Measurements from ENCODE around the gene MAP3K14. TPM values are rescaled to one million over a fixed set of nuclear protein-coding genes. Genes with fewer than 3 reads are reported as not detected.

Gene MAP3K14
- total and polyA plus RNA-seq, 2 of the 4 experiments (the other 2 are of a cell fraction) = 4.1 to 21.7 TPM

DNA sequence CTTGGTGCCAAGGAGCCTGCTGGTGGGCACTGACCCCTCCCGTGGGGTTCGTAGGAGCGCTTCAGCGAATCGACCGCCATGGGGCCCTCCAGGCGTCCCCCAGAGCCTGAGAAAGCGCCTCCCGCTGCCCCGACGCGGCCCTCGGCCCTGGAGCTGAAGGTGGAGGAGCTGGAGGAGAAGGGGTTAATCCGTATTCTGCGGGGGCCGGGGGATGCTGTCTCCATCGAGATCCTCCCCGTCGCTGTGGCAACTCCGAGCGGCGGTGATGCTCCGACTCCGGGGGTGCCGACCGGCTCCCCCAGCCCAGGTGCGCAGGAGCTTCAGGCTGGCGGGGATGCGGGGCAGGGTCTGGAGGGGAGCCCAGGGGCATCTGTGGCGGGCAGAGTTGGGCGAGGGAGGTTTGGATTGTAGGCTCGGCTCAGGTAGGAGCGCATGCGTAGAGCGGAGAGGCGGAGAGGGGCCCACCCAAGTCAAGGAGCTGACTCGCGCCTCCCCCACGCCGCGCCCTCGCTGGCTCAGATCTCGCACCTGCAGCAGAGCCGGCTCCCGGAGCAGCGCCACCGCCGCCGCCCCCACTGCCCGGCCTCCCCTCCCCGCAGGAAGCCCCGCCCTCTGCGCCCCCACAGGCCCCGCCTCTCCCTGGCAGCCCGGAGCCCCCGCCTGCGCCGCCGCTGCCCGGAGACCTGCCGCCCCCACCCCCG lies 75.3 kb downstream of the MAP3K14 start (continued):
- TF ChIP-seq CEBPB (IDR thresholded peaks at IDR 0.05; ENCODE audit: low read depth, low read length) = no peak

DNA sequence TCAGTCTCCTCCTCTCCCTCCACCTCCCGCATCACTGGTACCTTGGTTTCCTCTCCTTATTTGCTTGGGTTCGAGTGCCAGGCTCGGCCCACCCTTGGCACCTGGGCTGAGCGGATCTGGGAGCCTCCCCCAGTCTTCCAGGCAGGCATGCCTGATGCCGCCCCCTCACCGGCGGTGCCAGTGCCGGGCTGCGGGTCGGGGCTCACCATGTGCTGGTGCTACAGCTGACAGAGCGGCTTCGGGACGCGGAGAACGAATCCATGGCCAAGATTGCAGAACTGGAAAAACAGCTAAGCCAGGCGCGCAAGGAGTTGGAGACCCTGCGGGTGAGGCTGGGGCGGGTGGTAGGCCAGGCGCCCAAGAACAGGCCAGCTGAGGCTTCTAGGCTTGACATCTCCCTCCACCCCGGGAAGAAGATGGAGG lies 75.9 kb downstream of the MAP3K14 start:
- BruUV-seq (replicated peaks) = no TSS peak
- Histone ChIP-seq H3K56ac (ENCODE audit: extremely low read depth, insufficient read depth, low read length) (no peak overlapping the region), H3K36me3 (ENCODE audit: control insufficient read depth, insufficient read depth, low read length) (peaks cover 14% of the 10 kb centered on the region; the same call in 1 of the 2 replicates), H3K79me1 (ENCODE audit: low read depth in 1 of 2, low read length in 2 of 2) (no peaks in the 10 kb centered on the region), H2AK5ac (ENCODE audit: low read depth, low read length) (no peak overlapping the region), H3K9me1 (ENCODE audit: insufficient read depth, low read length) (0 out of 2 replicates have a peak, but pooled peaks cover 2% of the 10 kb centered on the region), H3K27me3 (ENCODE audit: control insufficient read depth, insufficient read depth, low read length) (peaks cover 4% of the 10 kb centered on the region; the same call in 1 of the 2 replicates), H3K9ac (ENCODE audit: low read depth, low read length) (no peak overlapping the region), H2BK120ac (ENCODE audit: low read depth, low read length) (no peak overlapping the region), H3K9me3 (ENCODE audit: control insufficient read depth, insufficient read depth, low read length) (no peaks in the 10 kb centered on the region), H2BK15ac (ENCODE audit: low read depth, low read length) (no peak overlapping the region), H4K20me1 (ENCODE audit: insufficient read depth, low read length) (no peaks in the 10 kb centered on the region), H3K4me2 (ENCODE audit: low read depth, low read length) (no peak overlapping the region), H3K4me1 (ENCODE audit: control insufficient read depth, insufficient read depth, low read length) (peaks cover 4% of the 10 kb centered on the region; the same call in 1 of the 2 replicates), H2AK9ac (replicated peaks; ENCODE audit: low read depth, low read length, poor library complexity) (peak overlapping the region; percentile 72), H4K91ac (ENCODE audit: insufficient read depth, low read depth, low read length) (no peak overlapping the region), H3K4ac (ENCODE audit: low read depth, low read length) (no peak overlapping the region), H3K27ac (ENCODE audit: insufficient read depth, low read length) (no peak overlapping the region), H4K8ac (ENCODE audit: low read depth in 2 of 2, low read length in 2 of 2) (no peak overlapping the region), H2BK5ac (ENCODE audit: low read depth, low read length, poor library complexity, severe bottlenecking) (no peak overlapping the region), H4K5ac (ENCODE audit: low read depth, low read length) (no peak overlapping the region), H3K18ac (ENCODE audit: low read depth, low read length) (no peak overlapping the region), H2AFZ (replicated peaks; ENCODE audit: low read length, poor library complexity) (no peak overlapping the region), H2BK20ac (ENCODE audit: low read depth, low read length) (no peak overlapping the region), H3K4me3 (ENCODE audit: insufficient read depth, low read depth, low read length) (no peak overlapping the region), H3K14ac (replicated peaks; ENCODE audit: low read depth, low read length) (no peak overlapping the region), H3K23ac (ENCODE audit: low read depth, low read length) (no peak overlapping the region)
- ChIA-PET POLR2A (ENCODE audit: unreplicated experiment) (no interaction called here), CTCF (interaction anchor here (0.5 kb wide), 1 partner anchor 653 kb away, joined by 4 read pairs; no protein-coding TSS in a partner anchor)
- TF ChIP-seq MAFK (IDR thresholded peaks at IDR 0.05; ENCODE audit: low read depth, low read length) (no peak), RCOR1 (IDR thresholded peaks at IDR 0.05; ENCODE audit: insufficient replicate concordance, low read length) (no peak), NFE2L2 (IDR thresholded peaks at IDR 0.05; ENCODE audit: low read depth, low read length) (no peak), RAD21 (IDR thresholded peaks at IDR 0.05; ENCODE audit: low read length) (no peak)
- TF ChIP-seq, protein P1, sequence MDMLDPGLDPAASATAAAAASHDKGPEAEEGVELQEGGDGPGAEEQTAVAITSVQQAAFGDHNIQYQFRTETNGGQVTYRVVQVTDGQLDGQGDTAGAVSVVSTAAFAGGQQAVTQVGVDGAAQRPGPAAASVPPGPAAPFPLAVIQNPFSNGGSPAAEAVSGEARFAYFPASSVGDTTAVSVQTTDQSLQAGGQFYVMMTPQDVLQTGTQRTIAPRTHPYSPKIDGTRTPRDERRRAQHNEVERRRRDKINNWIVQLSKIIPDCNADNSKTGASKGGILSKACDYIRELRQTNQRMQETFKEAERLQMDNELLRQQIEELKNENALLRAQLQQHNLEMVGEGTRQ (IDR thresholded peaks at IDR 0.05; ENCODE audit: low read depth, low read length) = no peak
- dilution Hi-C loops (cut with HindIII; ENCODE audit: low sequenced_read_pairs, unreplicated experiment) (no loop called here), in situ Hi-C loops (cut with MboI; ENCODE audit: low sequenced_read_pairs) (no loop called here), intact Hi-C loops (cut with micrococcal nuclease) (no loop called here)
- 42% methylated on average over 10 of the region's 21 CpGs; no CpG with 5 or more reads in 1 of the 2 experiments for WGBS, 2 experiments (ENCODE audit: extremely low coverage in 2 of 2, insufficient read length in 1 of 2)
- DNase-seq = no peak
- ATAC-seq (ENCODE audit: low read depth) = no peak
